Measurements from ENCODE around the gene MGAT1.
"Not testable (repeated sequence)": the region's sequence is repeated elsewhere in the genome, so short reads cannot be mapped to it uniquely, and the experiment has no call there.

The MGAT1 gene

GRCh38 chr5:180830253-180831138, 27.9 kb upstream of the MGAT1 start:
- Histone ChIP-seq H3K27me3 (ENCODE audit: insufficient read depth, poor library complexity, severe bottlenecking) (no peaks in the 10 kb centered on the region), H3K4me3 (ENCODE audit: severe bottlenecking) (peak overlapping the region; percentile 53), H3K36me3 (ENCODE audit: low read depth) (peaks cover 10% of the 10 kb centered on the region), H3K4me1 (ENCODE audit: insufficient read depth, poor library complexity, severe bottlenecking) (peaks cover 16% of the 10 kb centered on the region), H3K27ac (ENCODE audit: poor library complexity, severe bottlenecking) (peak overlapping the region; percentile 67), H3K9me3 (ENCODE audit: severe bottlenecking) (peaks cover 6% of the 10 kb centered on the region)
- no peak for TF ChIP-seq CTCF (IDR thresholded peaks at IDR 0.05; ENCODE audit: poor library complexity, severe bottlenecking)
- peak; percentile 25 for ATAC-seq (ENCODE audit: low read depth)
- DNase-seq (ENCODE audit: low spot score): no peak

DNA sequence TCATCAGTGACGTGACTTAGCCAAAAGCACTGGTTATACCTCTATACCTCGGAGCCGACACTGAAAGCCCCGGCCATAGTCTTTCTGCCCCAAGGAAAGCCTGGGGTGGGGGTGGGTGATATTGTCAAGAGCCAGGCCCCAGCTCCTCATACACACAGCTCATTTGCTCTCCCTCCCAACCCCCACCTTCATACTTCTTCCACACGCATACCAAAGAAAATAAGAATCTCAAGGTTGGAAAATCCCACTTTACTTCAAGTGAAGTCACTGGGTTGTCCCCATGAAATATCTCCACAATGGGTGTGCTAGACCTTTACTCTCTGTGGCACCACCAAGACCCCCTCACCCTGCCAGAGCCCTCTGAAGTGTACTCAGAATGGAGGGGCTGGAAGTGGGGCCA, 27.1 kb upstream of the MGAT1 start:
- Histone ChIP-seq H3K36me3 (ENCODE audit: low read depth) (peaks cover 10% of the 10 kb centered on the region), H3K9me3 (ENCODE audit: severe bottlenecking) (peaks cover 6% of the 10 kb centered on the region), H3K27ac (ENCODE audit: poor library complexity, severe bottlenecking) (no peak overlapping the region), H3K27me3 (ENCODE audit: insufficient read depth, poor library complexity, severe bottlenecking) (no peaks in the 10 kb centered on the region), H3K4me3 (ENCODE audit: severe bottlenecking) (no peak overlapping the region), H3K4me1 (ENCODE audit: insufficient read depth, poor library complexity, severe bottlenecking) (peaks cover 17% of the 10 kb centered on the region)
- no peak for TF ChIP-seq CTCF (IDR thresholded peaks at IDR 0.05; ENCODE audit: poor library complexity, severe bottlenecking)
- DNase-seq (ENCODE audit: low spot score) (no peak), ATAC-seq (ENCODE audit: low read depth) (no peak)

GRCh38 chr5:180828756-180829531, 26.3 kb upstream of the MGAT1 start:
- DNase-seq (ENCODE audit: low spot score); H3K27me3 ChIP-seq (ENCODE audit: insufficient read depth, poor library complexity, severe bottlenecking); ATAC-seq (ENCODE audit: low read depth); H3K27ac ChIP-seq (ENCODE audit: poor library complexity, severe bottlenecking); H3K4me3 ChIP-seq (ENCODE audit: severe bottlenecking); H3K9me3 ChIP-seq (ENCODE audit: severe bottlenecking): not testable (repeated sequence)
- Histone ChIP-seq H3K4me1 (ENCODE audit: insufficient read depth, poor library complexity, severe bottlenecking) (peaks cover 17% of the 10 kb centered on the region), H3K36me3 (ENCODE audit: low read depth) (peaks cover 10% of the 10 kb centered on the region)

- Histone ChIP-seq H3K4me1 (ENCODE audit: insufficient read depth, poor library complexity, severe bottlenecking) (peaks cover 14% of the 10 kb centered on the region), H3K36me3 (ENCODE audit: low read depth) (peaks cover 10% of the 10 kb centered on the region)
- H3K4me3 ChIP-seq (ENCODE audit: severe bottlenecking); DNase-seq (ENCODE audit: low spot score); ATAC-seq (ENCODE audit: low read depth); H3K9me3 ChIP-seq (ENCODE audit: severe bottlenecking); H3K27me3 ChIP-seq (ENCODE audit: insufficient read depth, poor library complexity, severe bottlenecking); H3K27ac ChIP-seq (ENCODE audit: poor library complexity, severe bottlenecking): not testable (repeated sequence)
Measured at GRCh38 chr5:180827374-180827773, 24.8 kb upstream of the MGAT1 start.

GRCh38 chr5:180825768-180826525, 23.3 kb upstream of the MGAT1 start:
- peak; percentile 66 for DNase-seq (ENCODE audit: low spot score)
- H3K36me3 ChIP-seq (ENCODE audit: low read depth): peaks cover 10% of the 10 kb centered on the region
- peak overlapping the region; percentile 28 for H3K27ac ChIP-seq (ENCODE audit: poor library complexity, severe bottlenecking)
- ATAC-seq (ENCODE audit: low read depth): peak; percentile 81
- TF ChIP-seq CTCF (IDR thresholded peaks at IDR 0.05; ENCODE audit: poor library complexity, severe bottlenecking): no peak
- peaks cover 12% of the 10 kb centered on the region for H3K4me1 ChIP-seq (ENCODE audit: insufficient read depth, poor library complexity, severe bottlenecking)
- no peaks in the 10 kb centered on the region for H3K27me3 ChIP-seq (ENCODE audit: insufficient read depth, poor library complexity, severe bottlenecking)
- H3K9me3 ChIP-seq (ENCODE audit: severe bottlenecking): peaks cover 6% of the 10 kb centered on the region
- no peak overlapping the region for H3K4me3 ChIP-seq (ENCODE audit: severe bottlenecking)
